ENCODE measurements around the gene GPRC5D.

The GPRC5D gene

DNA sequence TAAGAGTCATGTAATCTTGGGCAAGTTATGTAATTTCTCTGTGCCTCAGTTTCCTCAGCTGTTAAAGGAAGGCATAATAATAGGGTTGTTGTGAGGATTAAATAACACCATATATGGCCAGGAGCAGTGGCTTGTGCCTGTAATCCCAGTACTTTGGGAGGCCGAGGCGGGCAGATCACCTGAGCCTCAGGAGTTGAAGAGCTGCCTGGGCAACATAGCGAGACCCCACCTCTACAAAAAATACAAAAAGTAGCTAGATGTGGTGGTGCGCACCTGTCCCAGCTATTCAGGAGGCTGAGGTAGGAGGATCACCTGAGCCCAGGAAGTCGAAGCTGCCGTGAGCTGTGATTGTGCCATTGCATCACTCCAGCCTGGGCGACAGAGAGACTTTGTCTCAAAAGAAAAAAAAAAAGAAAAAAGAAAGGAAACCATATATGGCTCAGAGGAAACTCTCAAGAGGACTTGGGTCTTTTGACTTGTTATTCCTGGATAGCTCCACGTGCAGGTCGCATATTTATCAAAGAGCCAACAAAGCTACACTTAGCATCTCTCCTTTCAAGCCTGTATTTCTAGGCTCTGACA, 53.7 kb downstream of the GPRC5D start:
- Histone ChIP-seq H3K4me3 (ENCODE audit: low read depth, low read length, poor library complexity, severe bottlenecking) (no peak overlapping the region), H3K4me2 (ENCODE audit: low read length) (no peak overlapping the region)

DNA sequence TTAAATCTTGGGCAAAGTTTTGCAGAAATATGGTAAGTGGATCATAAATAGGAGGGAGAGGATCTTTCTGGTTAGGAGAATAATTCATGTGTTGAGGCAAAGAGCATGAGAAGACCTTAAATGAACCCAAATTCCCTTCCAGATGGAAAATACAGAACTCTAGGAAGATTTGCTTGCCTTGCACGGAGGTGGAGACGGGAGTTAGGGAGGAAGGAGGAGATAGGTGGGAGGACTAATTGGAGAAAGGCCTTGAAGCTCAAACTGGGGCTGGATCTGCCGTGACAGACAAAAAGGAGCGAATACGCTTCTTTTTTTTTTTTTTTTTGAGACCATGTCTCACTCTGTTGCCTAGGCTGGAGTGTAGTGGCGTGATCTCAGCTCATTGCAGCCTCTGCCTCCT, 54.7 kb downstream of the GPRC5D start:
- Histone ChIP-seq H3K4me1 (ENCODE audit: insufficient read depth, low read length, severe bottlenecking) (no peaks in the 10 kb centered on the region), H3K9me3 (ENCODE audit: low read length) (no peaks in the 10 kb centered on the region), H3K27me3 (ENCODE audit: insufficient read depth, low read length) (peaks cover 7% of the 10 kb centered on the region; the same call in 1 of the 2 replicates), H3F3A (ENCODE audit: insufficient read depth, low read length) (no peaks in the 10 kb centered on the region), H3K36me3 (ENCODE audit: insufficient read depth, low read length) (no peaks in the 10 kb centered on the region), H3K4me3 (ENCODE audit: low read depth, low read length, poor library complexity, severe bottlenecking) (no peak overlapping the region), H2AFZ (ENCODE audit: low read length) (no peak overlapping the region), H3K4me2 (ENCODE audit: low read length) (no peak overlapping the region), H4K20me1 (ENCODE audit: insufficient read depth, low read length) (no peaks in the 10 kb centered on the region), H3K79me2 (ENCODE audit: insufficient read depth, low read length) (no peaks in the 10 kb centered on the region), H3K9me2 (ENCODE audit: low read depth, low read length) (no peaks in the 10 kb centered on the region), H3K27ac (ENCODE audit: low read depth, low read length, poor library complexity, severe bottlenecking) (no peak overlapping the region), H3K9ac (ENCODE audit: low read length) (no peak overlapping the region)
- no peak for TF ChIP-seq EZH2 (IDR thresholded peaks at IDR 0.05; ENCODE audit: borderline replicate concordance, low read length)
- TF ChIP-seq, protein P1, sequence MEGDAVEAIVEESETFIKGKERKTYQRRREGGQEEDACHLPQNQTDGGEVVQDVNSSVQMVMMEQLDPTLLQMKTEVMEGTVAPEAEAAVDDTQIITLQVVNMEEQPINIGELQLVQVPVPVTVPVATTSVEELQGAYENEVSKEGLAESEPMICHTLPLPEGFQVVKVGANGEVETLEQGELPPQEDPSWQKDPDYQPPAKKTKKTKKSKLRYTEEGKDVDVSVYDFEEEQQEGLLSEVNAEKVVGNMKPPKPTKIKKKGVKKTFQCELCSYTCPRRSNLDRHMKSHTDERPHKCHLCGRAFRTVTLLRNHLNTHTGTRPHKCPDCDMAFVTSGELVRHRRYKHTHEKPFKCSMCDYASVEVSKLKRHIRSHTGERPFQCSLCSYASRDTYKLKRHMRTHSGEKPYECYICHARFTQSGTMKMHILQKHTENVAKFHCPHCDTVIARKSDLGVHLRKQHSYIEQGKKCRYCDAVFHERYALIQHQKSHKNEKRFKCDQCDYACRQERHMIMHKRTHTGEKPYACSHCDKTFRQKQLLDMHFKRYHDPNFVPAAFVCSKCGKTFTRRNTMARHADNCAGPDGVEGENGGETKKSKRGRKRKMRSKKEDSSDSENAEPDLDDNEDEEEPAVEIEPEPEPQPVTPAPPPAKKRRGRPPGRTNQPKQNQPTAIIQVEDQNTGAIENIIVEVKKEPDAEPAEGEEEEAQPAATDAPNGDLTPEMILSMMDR (IDR thresholded peaks at IDR 0.05; ENCODE audit: low read length), result no peak

More for the DNA sequence above, 53.7 kb downstream of the GPRC5D start:
- Histone ChIP-seq H3K27me3 (ENCODE audit: insufficient read depth, low read length) (0 out of 2 replicates have a peak, but pooled peaks cover 3% of the 10 kb centered on the region), H3K9me3 (ENCODE audit: low read length) (no peaks in the 10 kb centered on the region), H3K36me3 (ENCODE audit: insufficient read depth, low read length) (no peaks in the 10 kb centered on the region), H3F3A (ENCODE audit: insufficient read depth, low read length) (no peaks in the 10 kb centered on the region), H3K9me2 (ENCODE audit: low read depth, low read length) (no peaks in the 10 kb centered on the region), H3K9ac (ENCODE audit: low read length) (no peak overlapping the region), H3K4me1 (ENCODE audit: insufficient read depth, low read length, severe bottlenecking) (no peaks in the 10 kb centered on the region), H2AFZ (ENCODE audit: low read length) (no peak overlapping the region), H3K27ac (ENCODE audit: low read depth, low read length, poor library complexity, severe bottlenecking) (no peak overlapping the region), H4K20me1 (ENCODE audit: insufficient read depth, low read length) (no peaks in the 10 kb centered on the region), H3K79me2 (ENCODE audit: insufficient read depth, low read length) (no peaks in the 10 kb centered on the region)
- no peak for TF ChIP-seq EZH2 (IDR thresholded peaks at IDR 0.05; ENCODE audit: borderline replicate concordance, low read length)
- TF ChIP-seq, protein P1 (IDR thresholded peaks at IDR 0.05; ENCODE audit: low read length), result no peak

DNA sequence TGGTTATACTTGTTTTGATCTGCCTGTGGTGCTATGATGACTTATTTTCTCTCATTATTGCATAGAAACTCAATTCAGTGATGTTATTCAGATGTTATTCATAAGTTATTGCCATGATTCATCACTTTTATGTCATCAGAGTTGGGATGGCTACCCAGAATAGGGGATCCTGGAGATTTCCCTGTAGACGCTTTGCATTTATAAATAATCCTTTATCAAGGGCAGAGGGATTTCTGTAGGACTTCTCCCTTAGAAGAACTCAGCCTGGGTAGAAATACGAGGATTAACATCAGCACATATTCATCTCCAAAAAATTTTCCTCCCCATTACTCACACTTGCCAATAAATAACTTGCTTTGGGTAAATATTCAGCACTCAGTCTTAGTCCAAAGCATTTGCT, 55.7 kb downstream of the GPRC5D start:
- H3F3A ChIP-seq (ENCODE audit: insufficient read depth, low read length), result no peaks in the 10 kb centered on the region
- no peak for TF ChIP-seq EZH2 (IDR thresholded peaks at IDR 0.05; ENCODE audit: borderline replicate concordance, low read length)
- TF ChIP-seq, protein P1 (IDR thresholded peaks at IDR 0.05; ENCODE audit: low read length), result no peak
- no peaks in the 10 kb centered on the region for H3K79me2 ChIP-seq (ENCODE audit: insufficient read depth, low read length)
- no peaks in the 10 kb centered on the region for H3K9me2 ChIP-seq (ENCODE audit: low read depth, low read length)
- no peaks in the 10 kb centered on the region for H4K20me1 ChIP-seq (ENCODE audit: insufficient read depth, low read length)
- peaks cover 7% of the 10 kb centered on the region; the same call in 1 of the 2 replicates for H3K27me3 ChIP-seq (ENCODE audit: insufficient read depth, low read length)
- no peak overlapping the region for H3K27ac ChIP-seq (ENCODE audit: low read depth, low read length, poor library complexity, severe bottlenecking)
- H3K9ac ChIP-seq (ENCODE audit: low read length), result no peak overlapping the region
- H2AFZ ChIP-seq (ENCODE audit: low read length), result no peak overlapping the region
- H3K36me3 ChIP-seq (ENCODE audit: insufficient read depth, low read length), result no peaks in the 10 kb centered on the region
- no peaks in the 10 kb centered on the region for H3K4me1 ChIP-seq (ENCODE audit: insufficient read depth, low read length, severe bottlenecking)
- H3K4me2 ChIP-seq (ENCODE audit: low read length), result no peak overlapping the region
- H3K4me3 ChIP-seq (ENCODE audit: low read depth, low read length, poor library complexity, severe bottlenecking), result no peak overlapping the region
- no peaks in the 10 kb centered on the region for H3K9me3 ChIP-seq (ENCODE audit: low read length)
